Muscle layer of colon (tissue), 2 donors: ENCODE measurements around the gene NUBPL.
"Not testable (repeated sequence)": the region's sequence is repeated elsewhere in the genome, so short reads cannot be mapped to it uniquely, and the experiment has no call there.

ENCODE experiments used
- H3K27ac ChIP-seq: one replicate; pipeline ENCODE4 v1.7.0; 2013; ENCODE audit warnings: low read depth, mild to moderate bottlenecking, low read length, moderate library complexity
- H3K27me3 ChIP-seq, 2 donors: one replicate each; pipeline ENCODE4 v1.7.0; 2013; ENCODE audit warnings: low read length in 2 of 2, mild to moderate bottlenecking in 2 of 2; ENCODE audit not compliant: insufficient read depth in 2 of 2, control insufficient read depth in 1 of 2
- H3K36me3 ChIP-seq: one replicate; pipeline ENCODE4 v1.7.0; 2013; ENCODE audit warnings: mild to moderate bottlenecking, low read length; ENCODE audit not compliant: insufficient read depth
- H3K4me1 ChIP-seq: one replicate; pipeline ENCODE4 v1.7.0; 2013; ENCODE audit warnings: mild to moderate bottlenecking, low read length; ENCODE audit not compliant: insufficient read depth
- H3K4me3 ChIP-seq, 2 donors: one replicate each; pipeline ENCODE4 v1.7.0; 2013; ENCODE audit warnings: low read length in 2 of 2, low read depth in 1 of 2, mild to moderate bottlenecking in 1 of 2, moderate library complexity in 1 of 2
- H3K9ac ChIP-seq: one replicate; pipeline ENCODE4 v1.7.0; 2013; ENCODE audit warnings: low read length
- H3K9me3 ChIP-seq: one replicate; pipeline ENCODE4 v1.7.0; 2013; ENCODE audit warnings: mild to moderate bottlenecking, low read length
- donor health status: abdominal sarcoma.
- donor health status: Adenocarcinoma of cecum.

Gene NUBPL

DNA sequence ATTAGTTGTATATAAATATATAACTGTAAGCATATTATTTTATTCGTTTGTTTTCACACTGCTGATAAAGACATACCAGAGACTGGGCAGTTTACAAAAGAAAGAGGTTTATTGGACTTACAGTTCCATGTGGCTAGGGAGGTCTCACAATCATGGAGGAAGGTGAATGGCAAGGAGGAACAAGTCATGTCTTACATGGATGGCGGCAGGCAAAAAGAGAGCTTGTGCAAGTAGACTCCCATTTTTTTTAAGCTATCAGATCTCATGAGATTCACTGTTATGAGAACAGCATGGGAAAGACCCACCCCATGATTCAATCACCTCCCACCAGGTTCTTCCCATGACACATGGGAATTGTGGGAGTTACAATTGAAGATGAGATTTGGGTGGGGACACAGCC lies 294.8 kb downstream of the NUBPL start:
- not testable (repeated sequence) for H3K9me3 ChIP-seq, H3K36me3 ChIP-seq, H3K27ac ChIP-seq, H3K4me1 ChIP-seq, H3K4me3 ChIP-seq, H3K27me3 ChIP-seq, H3K9ac ChIP-seq

DNA sequence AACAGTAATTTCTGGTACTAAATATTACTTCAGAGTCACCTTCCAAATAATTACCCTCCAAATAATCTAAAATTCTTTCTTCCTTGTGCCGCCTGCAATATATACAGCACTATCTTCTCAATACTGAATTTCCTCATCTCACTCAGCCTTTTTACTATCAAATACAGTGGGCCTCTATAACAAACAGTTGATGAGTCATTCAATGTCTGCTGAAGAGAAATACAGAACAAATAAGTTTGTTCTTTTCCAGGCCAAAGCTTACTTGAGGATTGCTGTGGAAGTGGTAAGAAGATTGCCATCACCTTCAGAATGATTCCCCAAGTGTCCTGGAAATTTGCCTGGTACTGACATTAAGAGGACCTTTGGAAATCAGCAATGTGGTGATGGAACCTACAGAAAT lies 297.7 kb downstream of the NUBPL start:
- no peaks in the 10 kb centered on the region for H3K4me1 ChIP-seq
- H3K27me3 ChIP-seq = no peaks in the 10 kb centered on the region
- no peaks in the 10 kb centered on the region for H3K36me3 ChIP-seq
- no peak overlapping the region for H3K4me3 ChIP-seq
- H3K9me3 ChIP-seq = no peaks in the 10 kb centered on the region
- H3K27ac ChIP-seq = no peak overlapping the region
- no peak overlapping the region for H3K9ac ChIP-seq

DNA sequence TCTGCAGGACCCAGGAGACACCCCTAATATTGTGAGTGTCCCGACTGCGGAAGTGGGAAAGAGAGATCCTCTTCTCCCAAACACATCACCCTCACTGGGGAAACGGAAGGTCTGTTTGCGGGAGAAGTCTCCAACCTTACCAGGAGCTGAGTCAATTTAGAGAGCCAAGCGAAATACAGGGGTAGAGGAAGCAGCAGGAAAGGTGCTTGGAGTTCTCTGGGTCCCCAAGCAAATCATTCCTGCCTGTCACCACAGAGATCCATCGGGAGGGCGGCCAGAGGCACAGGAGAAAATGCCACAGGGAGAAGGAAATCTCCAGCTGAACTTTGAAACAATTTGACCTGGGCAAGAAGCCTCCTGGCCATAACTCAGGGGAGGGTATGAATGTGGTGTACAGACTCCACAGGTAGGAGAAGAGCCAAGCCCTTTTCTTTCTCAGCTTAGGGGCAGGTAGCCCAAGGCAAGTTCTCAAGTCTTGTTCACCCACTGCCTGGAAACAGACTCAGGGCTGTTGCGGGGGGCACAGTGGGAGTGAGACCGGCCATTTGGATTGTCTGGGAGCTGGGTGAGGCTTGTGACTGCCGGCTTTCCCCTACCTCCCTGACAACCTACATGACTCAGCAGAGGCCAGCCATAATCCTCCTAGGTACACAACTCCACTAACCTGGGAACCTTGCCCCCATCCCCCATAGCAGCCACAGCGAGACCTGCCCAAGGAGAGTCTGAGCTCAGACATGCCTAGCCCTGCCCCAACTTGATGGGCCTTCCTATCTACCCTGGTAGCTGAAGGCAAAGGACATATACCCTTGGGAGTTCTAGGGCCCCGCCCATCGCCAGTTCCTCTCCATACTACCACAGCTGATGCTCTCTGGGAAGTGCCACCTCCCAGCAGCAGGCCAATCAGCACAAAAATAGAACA lies 304.0 kb downstream of the NUBPL start:
- no peak overlapping the region for H3K9ac ChIP-seq
- H3K27ac ChIP-seq = no peak overlapping the region
- H3K4me1 ChIP-seq = no peaks in the 10 kb centered on the region
- no peaks in the 10 kb centered on the region for H3K9me3 ChIP-seq
- no peak overlapping the region for H3K4me3 ChIP-seq
- H3K36me3 ChIP-seq = no peaks in the 10 kb centered on the region
- H3K27me3 ChIP-seq = no peaks in the 10 kb centered on the region

DNA sequence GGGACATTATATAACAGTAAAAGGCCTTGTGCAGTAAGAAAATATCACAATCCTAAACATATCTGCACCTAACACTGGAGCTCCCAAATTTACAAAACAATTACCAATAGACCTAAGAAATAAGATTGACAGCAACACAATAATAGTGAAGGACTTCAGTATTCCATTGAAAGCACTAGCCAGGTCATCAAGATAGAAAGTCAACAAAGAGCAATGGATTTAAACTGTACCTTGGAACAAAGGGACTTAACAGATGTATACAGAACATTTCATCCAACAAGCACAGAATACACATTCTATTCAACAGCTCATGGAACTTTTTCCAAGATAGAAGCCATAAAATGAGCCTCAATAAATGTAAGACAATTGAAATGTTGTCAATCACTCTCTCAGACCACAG lies 306.4 kb downstream of the NUBPL start:
- no peaks in the 10 kb centered on the region for H3K36me3 ChIP-seq
- H3K9me3 ChIP-seq = no peaks in the 10 kb centered on the region
- H3K4me1 ChIP-seq = no peaks in the 10 kb centered on the region
- H3K4me3 ChIP-seq = no peak overlapping the region
- H3K27me3 ChIP-seq = no peaks in the 10 kb centered on the region
- no peak overlapping the region for H3K27ac ChIP-seq
- H3K9ac ChIP-seq = no peak overlapping the region

DNA sequence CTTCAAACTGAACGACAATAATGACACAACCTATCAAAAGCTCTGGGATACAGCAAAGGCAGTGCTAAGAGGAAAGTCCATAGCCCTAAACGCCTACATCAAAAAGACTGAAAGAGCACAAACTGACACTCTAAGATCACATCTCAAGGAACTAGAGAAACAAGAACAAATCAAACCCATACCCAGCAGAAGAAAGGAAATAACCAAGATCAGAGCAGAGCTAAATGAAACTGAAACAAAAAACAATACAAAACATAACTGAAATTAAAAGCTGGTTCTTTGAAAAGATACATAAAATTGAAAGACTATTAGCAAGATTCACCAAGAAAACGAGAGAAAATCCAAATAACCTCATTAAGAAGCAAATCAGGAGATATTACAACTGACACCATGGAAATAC lies 306.9 kb downstream of the NUBPL start:
- not testable (repeated sequence) for H3K36me3 ChIP-seq, H3K4me3 ChIP-seq

DNA sequence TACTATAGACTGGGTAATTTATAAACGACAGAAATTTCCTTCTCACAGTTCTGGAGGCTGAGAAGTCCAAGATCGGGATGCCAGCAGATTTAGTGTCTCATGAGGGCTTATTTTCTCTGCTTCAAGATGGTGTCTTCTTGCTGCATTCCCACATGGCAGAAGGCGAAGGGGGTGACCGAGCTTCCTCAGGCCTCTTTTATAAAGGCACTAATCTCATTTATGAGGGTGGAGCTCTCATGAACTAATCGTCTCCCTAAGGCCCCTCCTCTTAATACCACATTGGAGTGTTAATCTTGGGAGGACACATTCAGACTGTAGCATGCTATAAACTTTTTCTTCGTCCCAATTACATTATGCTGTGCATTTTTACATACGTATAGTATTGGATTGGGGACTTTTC lies 315.5 kb downstream of the NUBPL start:
- Histone ChIP-seq H3K4me1 (peaks cover 10% of the 10 kb centered on the region), H3K9ac (no peak overlapping the region), H3K27me3 (no peaks in the 10 kb centered on the region), H3K4me3 (no peak overlapping the region), H3K9me3 (no peaks in the 10 kb centered on the region), H3K36me3 (no peaks in the 10 kb centered on the region), H3K27ac (no peak overlapping the region)

More for the DNA sequence above, 306.9 kb downstream of the NUBPL start:
- not testable (repeated sequence) for H3K9ac ChIP-seq, H3K4me1 ChIP-seq, H3K27ac ChIP-seq, H3K9me3 ChIP-seq, H3K27me3 ChIP-seq

DNA sequence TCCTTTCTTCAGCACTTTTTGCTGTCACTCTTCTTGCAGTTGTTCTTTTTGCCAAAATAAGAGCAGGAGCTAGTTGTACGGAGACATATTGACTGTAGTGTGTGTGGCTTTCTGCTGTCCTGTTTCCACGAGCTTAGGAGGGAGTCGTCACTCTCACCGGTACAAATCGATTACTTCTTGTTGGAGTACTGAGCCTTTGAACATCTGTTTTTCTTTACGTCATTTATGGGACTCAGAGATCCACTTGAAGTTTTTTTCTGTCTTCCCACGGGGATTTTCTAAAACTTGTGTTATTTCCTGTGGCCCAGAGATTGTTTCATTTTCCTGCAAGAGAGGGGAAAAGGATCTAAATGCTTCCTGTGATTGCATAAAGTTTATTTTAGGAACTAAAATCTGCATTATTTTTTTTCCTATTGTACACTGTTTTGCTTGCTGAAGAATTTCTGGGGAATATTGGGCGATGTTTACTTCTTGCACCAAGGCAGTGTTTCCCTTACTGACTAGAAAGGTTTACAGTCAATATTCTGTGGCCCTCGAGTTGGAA lies 316.1 kb downstream of the NUBPL start:
- Histone ChIP-seq H3K36me3 (no peaks in the 10 kb centered on the region), H3K9me3 (no peaks in the 10 kb centered on the region), H3K27me3 (no peaks in the 10 kb centered on the region), H3K4me3 (no peak overlapping the region), H3K27ac (no peak overlapping the region), H3K9ac (no peak overlapping the region), H3K4me1 (peaks cover 10% of the 10 kb centered on the region)

DNA sequence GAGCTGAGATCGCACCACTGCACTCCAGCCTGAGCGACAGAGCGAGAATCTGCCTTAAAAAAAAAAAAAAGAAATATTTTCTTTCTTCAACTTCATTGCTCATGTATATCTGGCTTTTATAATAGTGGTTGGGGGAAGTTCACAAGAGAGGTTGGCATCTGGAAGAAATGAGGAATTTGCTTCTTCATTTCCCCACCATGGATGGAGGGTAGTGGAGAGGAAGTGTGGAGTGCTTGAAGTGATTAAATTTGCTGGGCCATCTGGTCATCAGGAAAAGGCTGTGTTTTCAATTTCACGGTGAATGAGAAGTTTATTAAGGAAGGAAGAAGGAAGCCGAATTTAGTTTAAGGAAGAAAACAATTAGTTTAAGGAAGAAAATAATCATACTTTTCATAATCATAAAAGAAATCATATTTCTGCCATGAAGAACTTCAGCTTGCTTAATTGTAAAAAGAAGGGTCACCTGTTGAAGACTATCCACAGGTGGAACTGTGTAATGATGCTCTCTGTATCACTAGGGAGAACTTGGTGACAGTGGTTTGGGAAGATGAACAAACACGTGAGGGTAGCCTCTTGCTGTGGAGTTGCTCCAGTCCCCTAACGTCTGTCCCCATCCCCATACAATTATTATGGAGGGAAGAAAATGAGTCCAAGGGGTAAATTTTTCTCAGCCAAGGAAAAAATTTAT lies 318.6 kb downstream of the NUBPL start:
- no peak overlapping the region for H3K4me3 ChIP-seq
- no peaks in the 10 kb centered on the region for H3K9me3 ChIP-seq
- H3K27ac ChIP-seq = no peak overlapping the region
- no peak overlapping the region for H3K9ac ChIP-seq
- no peaks in the 10 kb centered on the region for H3K27me3 ChIP-seq
- peaks cover 10% of the 10 kb centered on the region for H3K4me1 ChIP-seq
- H3K36me3 ChIP-seq = no peaks in the 10 kb centered on the region

DNA sequence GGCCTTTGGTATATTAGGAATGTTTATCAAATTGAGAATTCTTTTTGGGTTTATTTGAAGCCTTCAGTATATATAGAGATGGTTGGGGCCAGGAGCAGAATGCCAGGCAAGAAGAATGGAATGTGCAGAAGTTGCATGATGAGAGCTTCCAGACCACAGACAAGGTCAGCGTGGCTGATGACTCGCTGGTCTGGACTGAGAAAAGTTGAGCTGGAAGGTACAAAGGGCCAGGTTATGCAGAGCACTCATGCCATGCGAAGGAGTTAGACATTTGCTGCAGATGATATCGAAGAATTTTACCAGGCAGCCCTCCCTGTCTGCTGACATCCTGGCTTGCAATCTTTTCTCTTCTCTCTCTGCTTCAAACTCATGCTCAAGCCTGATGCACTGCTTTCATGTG lies 319.7 kb downstream of the NUBPL start:
- Histone ChIP-seq H3K4me1 (peaks cover 10% of the 10 kb centered on the region), H3K9me3 (no peaks in the 10 kb centered on the region), H3K27me3 (no peaks in the 10 kb centered on the region), H3K36me3 (no peaks in the 10 kb centered on the region), H3K27ac (no peak overlapping the region), H3K4me3 (no peak overlapping the region), H3K9ac (no peak overlapping the region)

DNA sequence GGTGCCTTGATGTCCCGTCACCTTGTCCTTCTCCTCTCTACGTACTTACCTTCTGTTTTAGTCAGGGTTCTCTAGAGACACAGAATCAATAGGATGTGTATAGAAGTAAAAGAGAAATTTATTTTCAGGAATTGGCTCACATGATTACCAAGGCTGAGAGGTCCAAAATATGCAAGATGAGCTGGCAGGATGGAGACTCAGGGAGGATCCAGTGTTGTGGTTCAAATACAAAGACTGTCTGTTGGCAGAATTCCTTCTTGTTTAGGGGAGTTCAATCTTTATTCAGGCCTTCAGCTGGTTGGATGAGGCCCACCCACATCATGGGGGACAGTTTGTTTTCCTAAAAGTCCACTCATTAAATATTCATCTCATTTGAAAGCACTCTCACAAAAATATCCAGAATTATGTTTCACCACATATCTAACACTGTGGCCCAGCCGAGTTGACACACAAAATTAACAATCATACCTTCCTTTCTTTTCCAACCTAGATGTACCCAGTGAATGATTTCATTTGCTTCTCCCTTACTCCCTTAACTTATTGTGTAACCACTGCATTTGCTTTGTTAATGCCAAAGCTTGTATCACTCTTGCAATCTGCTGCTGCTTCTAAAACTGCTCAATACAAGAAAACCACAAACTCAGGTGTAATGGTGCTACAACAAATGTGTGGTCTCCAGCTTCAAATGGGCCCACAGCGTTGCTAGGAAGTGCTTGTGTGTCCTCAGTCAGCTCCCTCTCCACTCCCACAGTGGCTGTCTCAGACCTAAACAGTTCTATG lies 320.5 kb downstream of the NUBPL start:
- Histone ChIP-seq H3K27me3 (no peaks in the 10 kb centered on the region), H3K9ac (no peak overlapping the region), H3K9me3 (no peaks in the 10 kb centered on the region), H3K4me1 (peaks cover 10% of the 10 kb centered on the region), H3K36me3 (no peaks in the 10 kb centered on the region), H3K4me3 (no peak overlapping the region), H3K27ac (no peak overlapping the region)

DNA sequence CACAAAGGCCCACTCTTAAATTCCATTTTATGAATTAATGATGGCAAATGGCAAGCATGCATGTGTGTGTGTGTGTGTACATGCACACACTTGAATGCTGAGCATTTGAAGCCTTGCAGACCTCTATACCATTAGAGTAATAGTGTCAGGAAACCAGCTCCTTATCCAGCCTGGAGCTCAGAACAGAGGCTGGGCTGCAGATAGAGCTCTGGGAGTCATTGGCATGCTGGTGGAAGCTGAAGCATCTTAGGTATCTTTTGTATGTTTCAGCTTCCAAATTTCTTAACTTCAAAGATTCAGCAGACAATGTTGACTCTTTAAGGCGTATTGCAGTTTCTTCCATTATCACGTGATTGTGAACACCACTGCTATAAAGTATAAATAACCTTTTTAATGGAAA lies 323.0 kb downstream of the NUBPL start:
- no peaks in the 10 kb centered on the region for H3K9me3 ChIP-seq
- H3K36me3 ChIP-seq = no peaks in the 10 kb centered on the region
- H3K27me3 ChIP-seq = no peaks in the 10 kb centered on the region
- H3K4me1 ChIP-seq = peaks cover 10% of the 10 kb centered on the region
- no peak overlapping the region for H3K4me3 ChIP-seq
- no peak overlapping the region for H3K27ac ChIP-seq
- H3K9ac ChIP-seq = no peak overlapping the region
